PC-3 (cell line): Measurements from ENCODE around the gene DIP2C.

Experiments
- EZH2 ChIP-seq: fragments of 300-600 bp; sonication (generic); IDR thresholded peaks from one replicate; pipeline ENCODE4 v1.6.1; 2017; ENCODE audit warnings: antibody characterized with exemption, mild to moderate bottlenecking, low read length; ENCODE audit not compliant: unreplicated experiment
- TF ChIP-seq, protein P1 (sequence below): fragments of 300-600 bp; sonication (generic); conservative IDR thresholded peaks from 2 replicates; pipeline ENCODE4 v1.5.1; 2017; ENCODE audit warnings: antibody characterized with exemption, low read depth, mild to moderate bottlenecking, low read length

DNA sequence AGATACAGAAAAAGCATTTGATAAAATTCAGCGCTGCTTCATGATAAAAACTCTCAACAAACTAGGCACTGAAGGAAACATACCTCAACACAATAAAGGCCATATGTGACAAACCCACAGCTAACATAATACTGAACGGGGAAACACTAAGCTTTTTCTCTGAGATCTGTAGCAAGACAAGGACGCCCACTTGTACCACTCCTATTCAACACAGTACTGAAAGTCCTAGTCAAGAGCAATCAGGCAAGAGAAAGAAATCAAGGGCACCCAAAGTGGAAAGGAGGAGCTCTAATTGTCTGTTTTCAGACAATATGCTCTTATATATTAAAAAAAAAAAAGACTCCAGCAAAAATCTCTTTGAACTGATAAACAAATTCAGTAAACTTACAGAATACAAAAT, 13.3 kb downstream of the DIP2C start:
- TF ChIP-seq, protein P1, sequence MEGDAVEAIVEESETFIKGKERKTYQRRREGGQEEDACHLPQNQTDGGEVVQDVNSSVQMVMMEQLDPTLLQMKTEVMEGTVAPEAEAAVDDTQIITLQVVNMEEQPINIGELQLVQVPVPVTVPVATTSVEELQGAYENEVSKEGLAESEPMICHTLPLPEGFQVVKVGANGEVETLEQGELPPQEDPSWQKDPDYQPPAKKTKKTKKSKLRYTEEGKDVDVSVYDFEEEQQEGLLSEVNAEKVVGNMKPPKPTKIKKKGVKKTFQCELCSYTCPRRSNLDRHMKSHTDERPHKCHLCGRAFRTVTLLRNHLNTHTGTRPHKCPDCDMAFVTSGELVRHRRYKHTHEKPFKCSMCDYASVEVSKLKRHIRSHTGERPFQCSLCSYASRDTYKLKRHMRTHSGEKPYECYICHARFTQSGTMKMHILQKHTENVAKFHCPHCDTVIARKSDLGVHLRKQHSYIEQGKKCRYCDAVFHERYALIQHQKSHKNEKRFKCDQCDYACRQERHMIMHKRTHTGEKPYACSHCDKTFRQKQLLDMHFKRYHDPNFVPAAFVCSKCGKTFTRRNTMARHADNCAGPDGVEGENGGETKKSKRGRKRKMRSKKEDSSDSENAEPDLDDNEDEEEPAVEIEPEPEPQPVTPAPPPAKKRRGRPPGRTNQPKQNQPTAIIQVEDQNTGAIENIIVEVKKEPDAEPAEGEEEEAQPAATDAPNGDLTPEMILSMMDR, result no peak
- no peak for TF ChIP-seq EZH2
